GM11168 (cell line): ENCODE results near the gene ITGA11.

Experiments used
- in situ Hi-C: fragments of 300-500 bp; cut with MboI; formaldehyde crosslinking; loops from one replicate; pipeline ENCODE4 v1.12.0; 2022; ENCODE audit warnings: low sequenced_read_pairs; ENCODE audit not compliant: unreplicated experiment

The ITGA11 gene

DNA sequence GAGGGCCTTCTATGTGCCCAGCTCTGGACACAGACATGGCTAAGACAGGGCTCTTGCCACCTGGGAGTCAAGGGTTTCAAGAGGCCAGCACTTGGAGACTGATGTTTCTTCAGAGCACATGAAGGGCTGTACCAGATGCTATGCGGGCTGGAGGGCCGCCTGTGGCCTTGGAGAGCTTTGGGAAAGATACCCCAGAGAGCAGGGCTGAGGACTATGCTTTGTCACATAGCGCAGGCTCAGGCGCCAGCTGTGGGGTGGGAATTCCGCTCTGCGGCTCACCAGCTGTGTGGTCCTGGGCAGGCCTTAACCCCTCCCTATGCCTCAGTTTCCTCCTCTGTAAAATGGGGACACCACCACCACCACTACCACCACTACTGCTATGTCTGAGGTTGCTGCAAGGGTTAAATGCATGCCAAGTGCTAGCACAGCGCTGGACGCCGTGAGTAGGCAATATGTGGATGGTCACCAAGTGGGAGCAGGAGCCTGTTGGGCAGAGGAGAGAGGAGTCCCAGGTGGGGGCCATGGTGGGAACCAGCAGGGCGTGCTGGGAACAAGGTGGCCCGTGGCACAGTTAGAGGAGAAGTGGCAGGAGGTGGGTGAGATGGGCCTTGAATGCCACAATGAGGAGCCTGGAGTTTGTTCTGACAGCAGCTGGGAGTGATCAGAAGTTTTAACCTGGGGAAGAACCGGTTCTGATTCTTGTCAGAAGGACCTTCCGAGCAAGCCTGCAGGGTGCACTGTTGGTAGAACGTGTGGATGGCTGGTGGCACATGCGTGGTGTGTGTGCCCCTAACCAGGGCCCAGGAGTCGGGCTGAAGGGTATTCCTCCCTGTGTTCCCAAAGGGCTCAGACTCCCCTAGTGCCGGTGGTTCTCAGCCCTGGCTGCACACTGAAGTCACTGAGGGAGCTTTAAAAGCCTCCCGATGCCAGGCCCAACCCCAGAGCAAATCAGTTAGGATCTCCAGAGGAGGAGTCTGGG, 112.7 kb downstream of the ITGA11 start:
- in situ Hi-C loops: no loop called here

DNA sequence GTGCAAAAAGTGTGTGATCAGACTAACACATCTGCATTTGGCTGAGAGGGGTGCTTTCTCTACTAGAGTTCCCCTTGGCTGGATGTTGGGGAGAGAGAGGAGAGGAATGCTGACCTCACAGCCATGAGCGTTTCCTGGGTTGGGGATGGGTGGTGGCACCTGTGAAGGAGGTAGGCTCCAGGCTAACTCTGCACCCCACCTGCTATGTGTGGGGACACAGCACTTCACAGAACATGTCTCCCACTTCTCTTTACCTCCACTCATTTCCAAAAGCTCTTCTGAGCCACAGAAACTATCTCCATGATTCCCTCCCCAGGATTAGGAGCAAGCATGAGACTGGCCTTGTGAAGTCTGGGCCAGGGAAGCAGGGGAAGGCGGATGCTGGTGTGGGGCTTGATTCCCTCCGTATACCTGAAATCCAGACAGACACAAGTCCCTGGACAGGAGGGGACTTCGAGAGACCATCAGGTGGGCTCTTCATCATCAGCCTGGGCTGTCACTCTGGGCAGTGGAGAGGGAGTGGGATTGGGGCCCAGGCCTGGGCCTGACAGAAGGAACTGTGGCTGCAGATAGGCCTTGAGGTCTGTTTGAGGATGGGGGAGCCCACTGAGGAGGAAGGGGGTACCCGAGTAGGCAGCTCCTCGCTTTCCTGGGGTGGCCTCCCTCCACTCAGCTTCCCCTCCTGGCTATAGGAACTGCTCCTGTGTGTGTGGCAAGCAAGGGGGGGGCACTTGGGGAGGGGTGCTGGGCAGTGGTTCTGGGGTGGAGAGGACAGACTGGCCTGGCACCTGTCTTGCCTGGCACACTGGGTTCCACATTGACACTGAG, 113.7 kb downstream of the ITGA11 start:
- in situ Hi-C loops: no loop called here

DNA sequence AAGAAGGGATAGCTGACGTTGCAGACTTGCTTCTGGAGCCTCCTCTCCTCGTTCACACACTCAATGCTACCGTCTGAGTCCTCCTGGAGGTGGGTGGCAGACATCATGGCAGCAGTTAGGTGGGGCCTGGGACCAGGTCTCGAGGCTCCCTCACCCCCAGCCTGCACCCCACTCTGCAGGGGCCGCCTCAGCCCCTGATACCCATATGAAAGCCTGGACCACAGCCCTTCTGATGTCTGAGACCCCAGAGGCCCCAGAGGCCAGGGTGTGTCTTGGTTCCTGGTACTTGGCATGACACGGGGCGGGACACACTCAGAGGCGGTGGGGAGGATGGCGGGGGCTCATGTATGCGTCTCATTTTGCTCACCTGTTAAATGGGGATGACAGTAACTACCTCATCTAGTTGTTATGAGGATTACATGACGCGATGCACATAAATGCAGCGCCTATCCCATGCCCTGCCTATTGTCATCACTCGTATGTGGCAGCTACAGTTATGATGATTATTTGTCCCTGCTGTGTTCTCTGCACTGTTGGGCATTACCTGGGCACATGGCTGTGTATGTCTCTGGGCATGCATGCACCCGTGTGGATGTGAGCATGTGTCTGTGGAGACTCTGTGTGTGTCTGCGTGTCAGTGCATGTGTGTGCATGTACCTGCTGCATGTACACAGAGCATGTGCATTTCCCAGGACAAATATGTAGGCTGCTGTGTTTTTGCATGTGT, 114.5 kb downstream of the ITGA11 start:
- in situ Hi-C loops: no loop called here

DNA sequence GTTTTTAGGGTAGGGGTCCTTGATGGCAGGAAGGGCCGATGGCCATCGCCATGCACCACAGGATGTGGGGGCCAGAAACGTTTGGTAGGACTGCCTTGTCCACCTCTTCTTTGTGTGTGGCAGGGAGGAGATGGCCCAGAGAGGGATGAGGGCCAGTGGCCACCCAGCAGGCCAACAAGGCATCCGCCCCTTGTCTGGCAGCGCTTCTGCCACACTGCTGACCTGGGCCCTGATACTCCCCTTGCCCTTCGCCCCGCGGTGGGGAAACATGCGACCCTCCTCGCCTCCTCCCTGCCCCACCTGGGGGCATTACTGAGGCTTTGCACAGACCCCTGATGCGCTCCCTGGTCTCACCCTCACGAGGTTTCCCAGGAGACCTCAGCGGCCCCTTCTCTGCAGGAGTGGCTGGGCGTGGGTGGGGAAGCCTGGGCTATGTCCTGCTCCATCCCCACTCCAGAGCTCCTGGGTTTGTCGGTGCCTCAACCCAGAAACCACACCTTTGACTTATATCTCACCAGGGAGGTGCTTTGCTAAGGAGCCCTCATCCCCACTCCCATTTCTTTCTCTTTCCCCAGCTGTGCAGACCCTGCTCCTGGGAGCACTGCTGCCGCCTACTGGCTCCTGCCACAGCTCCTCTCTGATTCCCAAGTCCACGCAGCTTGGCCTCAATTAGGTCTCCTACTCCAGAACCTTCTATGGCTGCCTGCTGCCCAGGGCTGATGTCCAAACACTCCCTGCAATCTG, 115.7 kb downstream of the ITGA11 start:
- in situ Hi-C loops: no loop called here

DNA sequence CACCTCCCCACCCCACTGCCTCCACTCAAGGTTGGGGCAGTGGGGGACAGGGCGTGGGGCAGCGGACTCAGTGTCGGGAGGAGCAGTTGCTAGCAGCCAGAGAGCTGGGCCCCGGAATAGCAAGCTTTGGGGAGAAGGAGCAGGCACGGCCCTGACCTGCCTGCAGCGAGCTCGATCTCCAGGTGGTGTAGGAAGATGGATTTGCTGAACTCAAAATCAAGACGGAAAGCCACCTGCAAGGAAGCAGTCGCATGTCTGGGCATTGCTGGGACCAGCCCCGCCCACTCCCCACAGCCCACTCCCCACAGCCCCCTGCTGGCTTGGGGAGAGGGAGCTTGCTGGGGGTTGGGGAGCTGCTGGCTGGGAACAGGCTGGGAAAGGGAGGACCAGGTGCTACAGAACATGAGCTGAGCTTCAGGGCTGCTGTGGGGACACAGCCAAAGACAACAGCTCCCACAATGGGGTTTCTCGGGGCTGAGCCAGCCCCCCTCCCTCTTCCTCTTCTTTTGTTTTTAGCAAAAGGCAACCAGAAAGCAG, 116.4 kb downstream of the ITGA11 start:
- in situ Hi-C loops: no loop called here

DNA sequence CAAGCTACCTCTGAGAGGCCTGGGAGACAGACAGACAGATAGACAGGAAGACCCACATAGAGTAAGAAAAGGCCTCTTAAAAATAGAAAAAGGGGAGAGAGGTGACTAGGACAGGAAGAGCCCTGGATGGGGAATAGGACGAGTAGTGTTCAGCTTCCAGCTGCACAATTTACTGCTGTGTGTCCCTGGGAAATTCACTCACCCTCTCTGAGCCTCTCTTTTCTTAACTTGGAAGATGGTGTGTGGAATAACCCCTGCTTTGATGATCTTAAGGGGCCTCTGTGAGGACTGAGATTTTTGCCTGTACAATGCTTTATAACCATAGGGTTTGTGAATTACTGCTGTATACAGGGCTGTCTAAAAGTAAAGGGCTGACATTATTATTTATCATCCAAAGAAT, 116.9 kb downstream of the ITGA11 start:
- in situ Hi-C loops: no loop called here

DNA sequence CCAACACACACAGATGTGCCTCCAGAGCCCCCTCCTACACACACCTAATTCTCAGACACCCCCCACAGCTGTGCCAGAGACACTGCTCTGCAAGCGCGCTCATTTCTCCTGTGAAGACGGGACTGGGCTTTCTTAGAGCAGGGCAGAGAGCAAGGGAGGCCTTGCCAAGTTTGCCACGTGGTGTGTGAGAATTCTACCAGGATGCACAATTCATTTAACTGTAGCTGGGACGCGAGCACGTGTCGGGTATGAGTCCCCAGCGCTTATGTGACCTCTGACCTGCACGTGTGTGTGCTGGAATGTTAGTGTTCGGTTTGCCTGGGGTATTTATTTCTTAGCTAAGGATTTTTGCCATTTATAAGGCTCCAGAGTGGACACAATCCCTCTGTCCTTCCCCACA, 117.4 kb downstream of the ITGA11 start:
- in situ Hi-C loops: no loop called here

DNA sequence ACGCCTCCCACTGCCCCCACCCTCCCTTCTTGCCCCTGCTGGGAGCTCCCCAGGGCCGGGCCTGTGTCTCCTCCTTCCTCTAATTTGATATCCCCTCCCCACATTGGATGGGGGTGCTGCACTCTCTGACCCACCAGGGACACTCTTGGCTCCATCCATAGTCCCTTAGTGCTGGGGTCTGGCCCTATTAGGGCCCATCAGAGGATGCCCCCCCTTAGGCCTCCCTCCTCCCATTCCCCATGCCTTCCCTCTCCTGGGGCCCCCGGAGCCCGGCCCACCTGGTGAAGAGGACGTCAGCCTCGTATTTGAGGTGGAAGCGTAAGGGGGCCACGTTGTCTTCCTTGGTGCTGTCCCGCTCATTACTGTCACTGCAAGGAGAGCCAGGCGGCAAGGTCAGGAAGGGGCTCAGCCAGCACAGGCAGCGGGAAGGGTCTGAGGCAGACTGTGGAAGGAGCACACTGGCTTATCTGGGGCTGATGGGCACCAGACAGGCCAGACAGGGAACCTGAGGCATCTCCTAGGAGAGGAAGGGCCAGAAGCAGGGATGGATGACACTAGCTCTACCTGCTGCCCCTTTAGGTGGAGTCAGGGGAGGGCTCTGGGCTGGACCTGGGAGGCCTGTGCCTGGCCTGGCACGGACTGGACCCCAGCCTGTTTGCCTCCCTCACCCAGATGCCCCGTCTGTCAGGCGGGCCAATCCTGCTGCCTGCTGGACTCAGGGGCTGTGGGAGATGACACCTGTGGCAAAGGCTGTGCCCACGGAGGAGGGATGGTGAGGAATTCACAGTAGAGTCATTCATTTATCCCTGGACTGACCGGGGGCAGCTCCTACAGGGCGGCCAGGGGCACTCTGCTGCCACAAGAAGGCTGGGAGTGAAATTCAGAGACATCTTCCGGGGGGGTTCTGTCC, 118.2 kb downstream of the ITGA11 start:
- in situ Hi-C loops: no loop called here

DNA sequence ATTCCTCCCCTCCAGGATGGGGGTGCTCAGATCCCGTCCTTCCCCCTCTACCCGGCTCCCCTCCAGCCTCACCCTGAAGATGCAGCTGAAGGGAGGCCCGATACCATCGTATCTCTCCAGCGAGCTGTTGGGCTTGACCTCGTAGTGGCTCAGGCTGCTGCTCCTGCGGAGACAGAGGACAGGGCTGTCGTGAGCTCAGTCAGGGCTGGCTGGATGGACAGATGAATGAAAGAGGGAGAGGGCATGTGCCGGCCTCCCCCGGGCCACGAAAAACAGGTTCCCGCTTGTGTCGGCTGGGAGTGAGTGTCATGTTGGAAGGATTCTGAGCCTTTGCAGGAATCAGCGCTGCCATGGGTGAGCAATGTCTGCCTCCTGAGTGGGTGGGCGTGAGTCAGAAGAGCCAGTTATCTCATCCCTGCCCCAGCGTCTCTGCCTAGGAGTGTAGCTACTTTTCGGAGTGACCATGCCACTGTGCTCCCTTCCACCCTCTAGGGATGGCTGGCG, 119.2 kb downstream of the ITGA11 start:
- in situ Hi-C loops: no loop called here

DNA sequence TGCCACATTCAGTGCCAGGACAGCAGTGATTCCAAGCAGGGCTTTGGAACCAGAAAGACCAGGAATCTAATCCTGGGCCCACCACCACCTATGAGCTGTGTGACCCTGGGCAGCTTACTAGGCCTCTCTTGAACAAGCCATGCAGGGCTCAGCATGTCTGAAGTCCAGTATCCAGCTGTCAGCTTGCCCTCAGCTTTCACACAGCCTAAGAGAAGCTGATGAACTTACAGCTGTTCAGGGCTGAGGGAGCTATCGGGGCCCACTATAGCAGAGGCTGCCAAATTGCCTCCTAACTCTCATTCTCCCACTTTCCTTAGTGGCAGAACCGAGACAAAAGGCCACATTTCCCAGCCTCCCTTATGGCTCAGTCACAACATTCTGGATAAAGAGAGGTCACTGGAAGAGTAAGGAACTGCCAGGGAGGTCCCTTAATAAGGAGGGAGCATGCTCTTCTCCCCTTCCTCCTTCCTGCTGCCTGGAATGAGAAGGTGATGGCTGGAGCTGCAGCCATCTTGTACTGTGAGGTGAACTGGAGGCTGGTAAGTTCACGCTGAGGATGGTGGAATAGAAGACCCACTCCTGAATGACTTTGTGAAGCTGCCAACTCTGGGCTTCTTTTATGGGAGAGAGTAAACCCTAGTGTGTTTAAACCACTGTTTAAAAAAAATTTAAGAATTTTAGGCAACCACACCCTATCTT, 120.0 kb downstream of the ITGA11 start:
- in situ Hi-C loops: no loop called here

DNA sequence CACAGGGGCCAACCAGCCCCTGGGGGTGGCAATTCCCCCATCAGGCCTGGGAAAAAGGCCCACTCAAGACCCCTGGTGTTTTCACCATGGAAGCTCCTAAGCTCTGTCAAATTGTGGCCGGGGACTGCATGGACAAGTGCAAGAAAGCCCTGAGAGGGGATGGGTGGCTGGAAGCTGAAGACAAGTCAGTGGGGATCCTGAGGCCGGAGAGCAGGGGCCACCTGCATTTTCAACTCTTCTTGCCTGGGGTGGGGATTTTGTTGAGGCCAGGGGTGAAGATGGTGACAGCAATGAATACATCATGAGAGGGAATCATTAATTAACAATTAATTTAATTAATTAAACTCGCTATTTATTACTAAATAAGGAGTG, 120.5 kb downstream of the ITGA11 start:
- in situ Hi-C loops: no loop called here

DNA sequence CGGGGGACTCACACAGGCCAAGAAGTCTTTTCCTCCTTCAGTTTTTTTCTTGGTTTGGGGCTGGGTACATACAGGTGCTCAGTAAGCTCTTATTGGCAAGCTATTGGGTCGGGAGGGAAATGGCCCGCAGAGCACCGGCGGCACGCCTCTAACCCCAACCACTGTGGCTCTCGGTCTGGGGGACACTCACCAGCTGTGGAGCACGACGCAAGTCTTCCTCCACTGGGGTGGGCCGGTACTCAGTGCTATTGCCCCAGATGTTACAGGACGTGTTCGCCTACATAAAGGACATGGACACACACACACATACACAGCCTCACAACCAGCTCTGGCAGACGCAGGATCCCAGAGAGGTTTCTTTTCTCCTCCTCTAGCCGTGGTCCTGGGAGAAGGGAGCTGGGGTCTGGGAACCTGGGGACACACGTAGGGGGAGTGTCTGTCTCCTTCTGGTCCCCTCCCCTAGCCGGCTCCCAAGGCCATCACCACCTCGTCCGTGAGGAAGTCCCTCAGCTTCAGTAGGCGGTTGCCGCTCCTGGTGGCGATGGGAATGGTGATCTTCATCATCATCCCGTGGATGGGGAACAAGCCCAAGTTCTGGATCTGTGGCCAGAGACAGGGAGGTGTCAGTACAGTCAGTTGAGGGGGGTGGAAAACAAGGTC, 121.0 kb downstream of the ITGA11 start:
- in situ Hi-C loops: no loop called here

DNA sequence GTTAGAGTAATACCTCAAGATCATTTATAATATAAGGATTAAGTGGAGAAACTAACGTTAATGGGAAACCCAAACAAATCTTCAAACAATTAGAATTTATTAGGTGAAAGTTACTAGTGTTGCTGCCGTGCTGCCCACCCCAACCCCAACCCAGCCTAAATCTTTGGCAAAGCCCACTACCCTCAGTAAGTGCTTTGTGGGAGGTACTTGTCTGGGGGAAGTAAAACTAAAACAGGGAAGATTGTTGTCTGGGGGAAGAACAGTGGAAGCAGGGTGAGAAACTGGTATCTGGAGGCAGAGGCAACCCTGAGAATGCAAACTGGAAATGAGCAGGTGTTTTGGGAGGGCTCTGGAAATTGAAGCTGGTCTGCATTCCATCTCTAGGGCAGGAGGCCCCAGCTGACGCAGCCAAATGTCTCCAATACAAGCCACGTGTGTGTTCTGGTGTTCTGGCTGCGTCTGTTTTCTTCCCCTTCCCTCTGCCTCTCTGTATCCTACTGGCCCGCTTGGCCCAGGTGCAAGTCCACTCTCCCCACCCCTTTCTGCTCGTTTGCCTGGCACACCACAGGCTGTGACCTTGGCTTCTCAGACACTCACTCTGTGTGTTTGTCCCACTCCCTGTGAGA, 121.7 kb downstream of the ITGA11 start:
- in situ Hi-C loops: no loop called here

DNA sequence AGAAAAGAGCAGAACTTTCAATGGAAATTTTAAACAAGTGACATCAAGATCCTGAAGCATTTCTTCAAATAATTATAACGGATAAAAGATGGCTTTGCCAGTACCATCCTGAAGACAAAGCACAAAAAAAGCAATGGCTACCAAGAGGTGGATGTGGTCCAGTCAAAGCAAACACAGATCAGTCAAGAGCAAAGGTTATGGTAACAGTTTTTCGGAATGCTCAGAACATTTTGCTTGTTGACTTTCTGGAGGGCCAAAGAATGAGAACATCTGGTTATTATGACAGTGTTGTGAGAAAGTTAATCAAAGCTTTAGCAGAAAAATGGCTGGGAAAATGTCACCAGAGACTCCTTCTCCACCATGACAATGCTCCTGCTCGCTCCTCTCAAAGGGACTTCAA, 122.9 kb downstream of the ITGA11 start:
- in situ Hi-C loops: no loop called here

DNA sequence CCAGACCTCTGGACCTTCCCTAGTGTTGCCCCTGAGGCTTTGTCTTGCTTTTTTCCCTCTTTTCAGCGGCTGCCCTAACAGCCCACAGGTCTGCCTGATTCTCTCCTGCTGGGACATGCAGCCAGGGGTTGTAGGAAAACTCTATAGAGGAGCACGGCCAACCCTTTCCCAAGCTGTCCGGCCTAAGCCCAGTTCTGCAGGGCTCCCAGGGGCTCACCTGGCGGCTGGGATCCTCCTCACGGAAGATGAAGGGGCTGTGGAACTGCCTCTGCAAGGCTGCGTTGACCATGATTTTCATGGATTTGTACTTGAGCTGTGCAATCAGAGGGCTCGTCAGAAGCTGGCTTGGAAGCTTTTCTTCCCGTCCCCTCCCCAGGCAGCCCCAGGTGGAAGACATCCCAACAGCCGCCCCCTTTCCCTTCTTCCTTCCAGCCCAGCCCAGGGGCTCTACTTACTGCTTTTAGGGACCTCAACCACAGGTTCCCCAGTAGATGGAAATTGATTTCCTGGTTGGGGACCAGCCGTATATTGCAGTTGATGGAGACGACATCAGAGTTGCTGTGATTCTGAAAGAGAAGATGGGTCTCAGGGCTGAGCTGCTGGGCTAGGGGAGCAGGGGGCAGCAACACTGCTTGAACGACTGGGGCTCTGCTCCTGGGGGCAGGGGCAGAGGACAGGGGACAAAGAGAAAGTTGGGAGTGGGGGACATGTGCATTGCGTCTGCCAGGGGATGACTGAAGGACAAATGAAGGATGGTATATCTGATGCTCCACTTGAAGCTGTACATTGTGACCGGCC, 124.6 kb downstream of the ITGA11 start:
- in situ Hi-C loops: no loop called here

DNA sequence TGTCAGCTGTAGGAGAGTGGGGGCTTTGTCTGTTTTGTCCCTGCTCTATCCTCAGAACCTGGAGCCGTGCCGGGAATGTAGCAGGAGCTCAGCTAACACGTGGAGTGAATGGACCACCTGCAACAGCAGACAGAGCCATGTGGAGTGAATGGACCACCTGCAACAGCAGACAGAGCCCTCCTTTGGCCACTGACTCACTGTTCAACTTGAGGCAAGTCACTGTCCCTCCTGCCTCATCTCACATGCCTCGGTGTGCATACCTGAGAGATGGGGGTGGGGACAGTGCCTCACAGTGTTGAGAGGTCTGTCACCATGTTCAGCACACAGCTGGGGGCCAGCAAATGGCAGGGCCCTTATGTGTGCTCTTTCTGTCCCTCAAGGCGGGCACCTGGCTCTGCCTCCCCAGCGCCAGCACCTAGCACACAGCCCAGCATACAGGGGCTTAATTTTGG, 126.5 kb downstream of the ITGA11 start:
- in situ Hi-C loops: no loop called here
